Small intestine (tissue), 7 donors: ENCODE measurements around the gene MEOX1. TPM values are rescaled to one million over a fixed set of nuclear protein-coding genes. Genes with fewer than 3 reads are reported as not detected.
A peak's percentile ranks its signal among the peaks of the same experiment; 100 is the strongest.

Experiments used
- DNase-seq, 2 donors: peaks; one replicate each; pipeline versions ENCODE4 v3.0.0 to v3.0.0-alpha.2; 2013
- FAIRE-seq: peaks from 2 replicates; lab custom pipeline; 2012; peaks lifted over from hg19 to GRCh38; lab: Jason Lieb, UNC
- H3K27ac ChIP-seq, 3 donors: one replicate each; pipeline ENCODE4 v1.5.1; 2013; ENCODE audit warnings: low read length in 2 of 3, mild to moderate bottlenecking in 2 of 3, control low read depth in 1 of 3, inconsistent platforms in 1 of 3, low read depth in 1 of 3, moderate library complexity in 1 of 3
- H3K27me3 ChIP-seq, 3 donors: one replicate each; pipeline ENCODE4 v1.6.1; 2013; ENCODE audit warnings: low read length in 3 of 3, inconsistent platforms in 1 of 3; ENCODE audit not compliant: control insufficient read depth in 3 of 3, insufficient read depth in 3 of 3
- H3K36me3 ChIP-seq, 3 donors: one replicate each; pipeline ENCODE4 v1.6.1; 2013; ENCODE audit warnings: low read length in 3 of 3, inconsistent platforms in 1 of 3, low read depth in 1 of 3, mild to moderate bottlenecking in 1 of 3, moderate library complexity in 1 of 3; ENCODE audit not compliant: control insufficient read depth in 3 of 3, insufficient read depth in 2 of 3
- H3K4me1 ChIP-seq, 3 donors: one replicate each; pipeline ENCODE4 v1.6.1; 2013; ENCODE audit warnings: low read length in 2 of 3, inconsistent platforms in 1 of 3, low read depth in 1 of 3, mild to moderate bottlenecking in 1 of 3, moderate library complexity in 1 of 3; ENCODE audit not compliant: control insufficient read depth in 3 of 3, insufficient read depth in 2 of 3
- H3K4me3 ChIP-seq, 3 donors: one replicate each; pipeline ENCODE4 v1.5.1; 2013; ENCODE audit warnings: low read length in 3 of 3, control low read depth in 1 of 3, inconsistent platforms in 1 of 3, low read depth in 1 of 3, mild to moderate bottlenecking in 1 of 3, moderate library complexity in 1 of 3
- H3K9me3 ChIP-seq, 2 donors: one replicate each; pipeline ENCODE4 v1.6.1; 2013; ENCODE audit warnings: low read depth in 1 of 2, low read length in 1 of 2; ENCODE audit not compliant: control insufficient read depth in 2 of 2, insufficient read depth in 1 of 2
- WGBS, 3 donors: extraction: QIAGEN DNeasy Blood & Tissue Kit; methylation state at CpG; one replicate each; pipeline ENCODE4 v1.1.7; 2013; 5-methylcytosine and 5-hydroxymethylcytosine counted together
- polyA plus RNA-seq, 4 donors: library from polyadenylated mRNA; stranded (reverse) in 3 of 4; unstranded in 1 of 4; fragments of 200-250 nt in 3 of 4; fragments of 120-200 nt in 1 of 4; gene quantifications; one replicate each; pipeline versions ENCODE4 v1.2.1 to v1.2.3, GENCODE V29; 2013
- donor health status: healthy with polysubstance abuse.
- donor health status: control.
- donor health status: control.
- donor health status: Bipolar disorder and iron deficiency.
- donor health status: healthy.

Gene MEOX1
- polyA plus RNA-seq, 4 donors: 2.6 to 7.1 TPM; not detected in 2

DNA sequence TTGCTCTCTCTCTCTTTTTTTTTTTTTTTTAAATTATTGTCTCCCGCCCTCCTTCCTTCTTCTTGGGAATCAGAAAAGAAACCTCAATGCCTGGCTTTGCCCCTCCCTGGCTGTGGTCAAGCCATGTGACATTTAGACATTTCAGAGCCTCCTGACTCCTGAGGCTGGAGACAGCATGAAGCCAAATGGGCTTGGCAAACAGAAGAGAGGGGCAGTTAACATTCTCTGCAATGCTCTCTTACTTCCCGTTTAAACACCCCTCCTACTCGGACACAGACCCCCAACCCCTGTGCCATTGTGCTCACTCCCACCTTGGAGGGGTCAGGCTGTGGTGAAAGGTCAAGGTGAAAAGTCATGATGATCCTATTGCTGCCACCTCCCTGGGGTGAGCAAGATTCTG lies 14.7 kb upstream of the MEOX1 start:
- Histone ChIP-seq H3K4me3 (no peak overlapping the region), H3K27me3 (no peaks in the 10 kb centered on the region), H3K36me3 (no peaks in the 10 kb centered on the region), H3K4me1 (peaks cover 0 to 32% (median 0%) of the 10 kb centered on the region in 3 donors), H3K9me3 (no peaks in the 10 kb centered on the region), H3K27ac (no peak overlapping the region)
- FAIRE-seq: no peak
- DNase-seq: no peak
- WGBS, 3 donors: 68 to 85% (median 74%) methylated on average over 2 to 3 of the region's 3 CpGs

DNA sequence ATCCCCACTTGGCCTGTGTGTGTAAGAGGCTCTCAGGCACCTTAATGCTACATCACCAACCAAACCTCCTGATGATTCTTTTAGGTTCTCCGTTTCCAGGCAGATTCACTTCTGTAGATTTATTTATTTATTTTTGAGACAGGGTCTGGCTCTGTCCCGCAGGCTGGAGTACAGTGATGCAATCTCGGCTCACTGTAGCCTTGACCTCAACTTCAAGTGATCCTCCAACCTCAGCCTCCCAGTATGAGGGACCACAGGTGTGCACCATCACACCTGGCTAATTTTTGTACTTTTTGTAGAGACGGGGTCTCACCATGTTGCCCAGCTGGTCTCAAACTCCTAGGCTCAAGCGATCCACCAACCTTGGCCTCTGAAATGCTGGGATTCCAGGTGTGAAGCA lies 12.7 kb upstream of the MEOX1 start:
- FAIRE-seq (no peak), DNase-seq (no peak)
- no peaks in the 10 kb centered on the region for H3K27me3 ChIP-seq
- 81 to 88% (median 86%) methylated on average over 5 of the region's 5 CpGs for WGBS, 3 donors
- H3K9me3 ChIP-seq: no peaks in the 10 kb centered on the region
- H3K27ac ChIP-seq: no peak overlapping the region
- no peak overlapping the region for H3K4me3 ChIP-seq
- H3K36me3 ChIP-seq: no peaks in the 10 kb centered on the region
- H3K4me1 ChIP-seq: peaks cover 0 to 42% (median 5%) of the 10 kb centered on the region in 3 donors

DNA sequence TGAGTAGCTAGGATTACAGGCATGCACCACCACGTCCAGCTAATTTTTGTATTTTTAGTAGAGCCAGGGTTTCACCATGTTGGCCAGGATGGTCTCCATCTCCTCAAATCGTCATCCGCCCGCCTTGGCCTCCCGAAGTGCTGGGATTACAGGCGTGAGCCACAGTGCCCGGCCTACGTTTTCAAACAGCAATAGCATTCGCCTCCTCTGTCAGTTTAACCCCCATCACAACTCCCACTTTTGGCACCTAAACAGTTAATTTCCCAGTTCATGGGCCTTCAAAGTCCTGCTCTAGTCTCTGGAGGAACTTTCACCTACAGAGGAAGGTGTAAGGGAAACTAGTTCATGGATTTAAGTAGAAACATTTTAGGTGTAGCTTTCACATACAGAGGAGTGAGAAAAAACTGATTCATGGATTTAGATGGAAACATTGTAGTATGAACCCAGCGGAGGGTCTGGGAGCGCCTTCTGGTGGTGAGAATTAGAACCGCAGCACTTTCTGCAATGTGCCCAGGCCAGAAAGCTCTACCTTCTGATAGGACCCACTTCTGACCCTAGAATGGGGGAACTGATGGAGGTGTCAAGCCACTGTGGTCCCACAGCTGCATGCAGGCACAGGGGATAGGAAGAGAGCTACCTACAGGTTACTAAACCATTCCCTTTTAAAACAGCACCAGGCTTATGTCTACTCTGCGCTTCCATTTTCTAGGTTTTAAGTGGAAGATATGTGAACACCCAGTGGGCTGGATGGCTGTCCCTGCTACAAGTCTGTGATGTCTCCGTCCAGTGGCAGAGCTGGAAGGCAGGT lies 12.0 kb upstream of the MEOX1 start:
- no peak for FAIRE-seq
- WGBS, 3 donors: 59 to 65% (median 61%) methylated on average over 14 of the region's 14 CpGs

DNA sequence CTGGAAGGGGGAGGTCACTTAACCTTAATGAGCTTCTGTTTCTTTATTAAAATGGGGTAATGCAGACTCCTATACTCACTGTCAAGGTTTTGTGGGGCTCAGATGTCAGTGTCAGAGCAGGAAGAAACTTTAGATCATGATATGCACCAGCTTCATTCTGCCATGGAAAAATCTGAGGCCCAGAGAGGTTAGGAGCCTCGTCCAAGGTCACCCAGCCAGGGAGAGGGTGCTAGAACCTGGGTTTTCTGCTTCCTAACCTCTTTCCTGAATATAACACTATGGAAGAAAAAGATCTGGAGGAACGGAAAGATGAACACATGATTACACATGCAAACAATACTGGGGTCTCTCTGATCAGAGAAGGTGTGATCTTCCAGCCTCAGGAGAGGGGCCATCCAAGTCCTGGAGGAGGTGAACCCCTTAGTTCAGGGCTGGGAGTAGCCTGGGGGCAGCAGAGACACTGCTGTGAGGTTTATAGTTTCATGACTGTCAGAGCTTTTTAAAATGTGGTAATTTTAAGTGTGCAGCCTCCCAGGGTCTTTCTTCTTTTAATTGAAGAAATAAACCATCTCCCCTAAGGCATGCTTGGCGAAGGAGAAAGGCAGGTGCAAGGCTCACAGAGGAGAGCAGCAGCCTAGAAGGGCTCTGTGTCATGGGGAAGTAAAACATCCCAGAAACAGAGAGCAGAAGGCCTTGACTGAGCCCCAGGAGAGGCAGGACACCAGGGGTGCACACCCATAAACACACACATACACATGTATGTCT lies 10.2 kb upstream of the MEOX1 start:
- H3K4me1 ChIP-seq: peaks cover 0 to 52% (median 9%) of the 10 kb centered on the region in 3 donors
- H3K27ac ChIP-seq: no peak overlapping the region
- 81 to 92% (median 88%) methylated on average over 3 of the region's 3 CpGs for WGBS, 3 donors
- no peaks in the 10 kb centered on the region for H3K36me3 ChIP-seq
- no peaks in the 10 kb centered on the region for H3K27me3 ChIP-seq
- H3K4me3 ChIP-seq: no peak overlapping the region
- FAIRE-seq: no peak
- no peaks in the 10 kb centered on the region for H3K9me3 ChIP-seq
- DNase-seq: no peak

More for the DNA sequence above, 12.0 kb upstream of the MEOX1 start:
- Histone ChIP-seq H3K4me1 (peaks cover 0 to 49% (median 7%) of the 10 kb centered on the region in 3 donors), H3K9me3 (no peaks in the 10 kb centered on the region), H3K27me3 (no peaks in the 10 kb centered on the region), H3K27ac (no peak overlapping the region), H3K36me3 (no peaks in the 10 kb centered on the region), H3K4me3 (no peak overlapping the region)
- peak; percentile 69 to 82 for DNase-seq

DNA sequence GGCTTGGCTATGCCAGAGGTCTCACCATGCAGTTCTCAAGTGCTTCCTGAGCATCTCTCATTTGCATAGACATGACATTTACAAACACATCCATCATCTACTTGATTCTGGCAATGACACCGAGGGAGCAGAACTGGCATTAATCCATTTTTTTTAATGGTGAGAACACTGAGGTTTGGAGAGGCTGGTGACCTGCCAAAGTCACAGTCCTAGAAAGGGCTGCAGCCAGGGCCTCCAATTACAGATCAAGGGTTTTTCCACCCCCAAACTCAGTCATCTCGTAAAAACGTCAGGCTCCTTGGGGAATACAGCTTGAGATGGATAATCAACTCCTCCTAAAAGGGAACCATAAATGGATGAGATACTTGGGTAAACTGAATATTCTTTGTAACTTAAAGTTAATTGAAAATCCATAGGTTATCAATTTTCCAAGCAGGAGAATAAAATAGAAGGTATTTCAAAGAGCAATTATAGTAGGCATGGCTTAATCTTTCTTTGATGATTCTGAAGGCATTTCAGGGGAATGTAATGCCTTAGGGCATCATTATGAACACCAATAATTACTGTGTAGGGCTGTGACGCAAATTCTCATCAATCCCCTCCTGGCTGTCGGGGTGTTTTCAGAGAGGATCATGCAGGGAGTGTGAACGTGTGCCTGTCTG lies 9.4 kb upstream of the MEOX1 start:
- Histone ChIP-seq H3K9me3 (no peaks in the 10 kb centered on the region), H3K4me3 (no peak overlapping the region), H3K4me1 (peaks cover 0 to 52% (median 9%) of the 10 kb centered on the region in 3 donors), H3K27me3 (no peaks in the 10 kb centered on the region), H3K27ac (no peak overlapping the region), H3K36me3 (no peaks in the 10 kb centered on the region)
- FAIRE-seq: no peak
- WGBS, 3 donors: 70 to 71% (median 71%) methylated on average over 6 of the region's 6 CpGs
- no peak for DNase-seq

DNA sequence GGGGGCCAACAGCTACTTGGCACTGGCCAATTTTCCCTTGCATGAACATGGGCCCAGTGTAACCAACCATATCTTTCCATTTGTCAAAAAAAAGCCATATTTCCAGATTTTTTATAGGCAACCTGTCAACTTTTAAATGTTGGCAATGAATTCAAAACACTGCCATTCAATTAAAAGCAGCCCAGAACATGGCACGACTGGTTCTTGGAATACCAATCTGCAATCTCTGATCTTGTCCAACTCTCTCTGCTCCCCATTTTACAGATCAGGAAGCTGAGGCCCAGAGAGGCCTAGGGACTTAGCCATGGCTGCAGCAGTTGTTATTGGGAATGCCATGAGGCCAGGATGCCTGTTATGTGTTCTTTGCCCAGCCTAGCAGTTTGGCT lies 8.9 kb upstream of the MEOX1 start:
- DNase-seq (no peak), FAIRE-seq (no peak)
- Histone ChIP-seq H3K9me3 (no peaks in the 10 kb centered on the region), H3K36me3 (no peaks in the 10 kb centered on the region), H3K27ac (peak overlapping the region in 1 of 3 donors; percentile 88), H3K4me1 (peaks cover 0 to 53% (median 9%) of the 10 kb centered on the region in 3 donors), H3K4me3 (no peak overlapping the region), H3K27me3 (no peaks in the 10 kb centered on the region)
- 83 to 91% (median 84%) methylated on average over 1 of the region's 1 CpG for WGBS, 3 donors

DNA sequence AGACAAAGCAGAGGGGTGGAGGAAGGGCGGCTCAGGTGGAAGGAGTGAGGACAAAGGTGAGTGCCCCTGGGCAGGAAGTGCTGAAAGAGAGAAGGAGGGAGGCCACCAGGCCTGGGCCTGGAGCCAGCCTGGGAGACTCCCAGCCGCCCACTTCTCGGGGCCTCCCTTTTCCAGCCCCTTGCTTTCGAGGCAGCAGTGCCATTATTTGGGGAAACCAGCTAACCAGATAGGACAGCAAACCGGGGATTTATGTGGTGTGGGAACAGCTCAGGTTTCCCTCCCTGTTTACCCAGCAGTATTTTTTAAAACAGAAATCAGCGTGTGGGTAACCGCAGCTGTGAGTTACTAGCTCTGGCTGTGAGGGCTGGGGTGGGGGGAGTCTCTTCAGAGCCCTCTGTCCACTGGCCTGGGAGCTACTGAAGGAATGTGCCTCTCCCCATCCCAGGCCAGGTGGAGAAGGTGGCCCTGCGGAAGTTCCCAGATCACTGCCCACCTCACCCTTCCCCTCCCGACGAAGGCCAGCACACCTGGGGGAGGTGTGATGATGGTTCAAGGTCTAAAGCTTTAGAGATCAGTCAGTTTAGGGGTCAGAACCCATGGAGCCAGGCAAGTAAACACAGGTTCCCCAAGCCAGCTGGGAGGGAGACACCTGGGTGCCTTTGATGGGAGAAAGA lies 8.4 kb upstream of the MEOX1 start:
- whole genome bisulfite sequencing, 3 donors: 14 to 56% (median 22%) methylated on average over 10 of the region's 10 CpGs
- Histone ChIP-seq H3K27ac (peak overlapping the region; percentile 72 to 88 (median 80)), H3K27me3 (no peaks in the 10 kb centered on the region), H3K4me3 (no peak overlapping the region), H3K4me1 (peaks cover 0 to 58% (median 9%) of the 10 kb centered on the region in 3 donors), H3K36me3 (no peaks in the 10 kb centered on the region), H3K9me3 (no peaks in the 10 kb centered on the region)
- DNase-seq (peak; percentile 78 to 84), FAIRE-seq (no peak)

DNA sequence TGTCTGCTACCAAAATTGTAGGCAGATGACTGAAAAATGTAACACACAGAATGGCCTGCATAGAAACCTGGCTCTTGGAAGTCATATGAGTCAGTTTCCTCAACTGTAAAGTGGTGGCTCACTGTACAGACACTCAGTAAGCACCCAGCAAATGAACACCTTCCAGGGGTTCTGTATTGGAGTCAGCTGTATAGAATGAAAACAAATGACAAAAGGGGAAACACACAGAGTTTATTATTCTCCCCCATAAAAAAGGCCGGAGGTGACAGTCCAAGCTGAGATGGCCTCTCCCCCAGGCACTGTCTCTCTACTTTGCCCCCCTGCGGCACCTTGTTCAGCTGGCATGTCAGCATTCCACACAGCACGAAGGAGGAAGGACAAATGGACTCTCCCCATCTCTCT lies 6.2 kb upstream of the MEOX1 start:
- no peak for FAIRE-seq
- no peaks in the 10 kb centered on the region for H3K9me3 ChIP-seq
- DNase-seq: peak in 1 of 2 donors; percentile 81
- H3K36me3 ChIP-seq: no peaks in the 10 kb centered on the region
- no peak overlapping the region for H3K4me3 ChIP-seq
- 28 to 67% (median 45%) methylated on average over 3 of the region's 3 CpGs for WGBS, 3 donors
- H3K4me1 ChIP-seq: peaks cover 0 to 61% (median 9%) of the 10 kb centered on the region in 3 donors
- no peaks in the 10 kb centered on the region for H3K27me3 ChIP-seq
- peak overlapping the region in 1 of 3 donors; percentile 88 for H3K27ac ChIP-seq
